Activated CD4-positive, alpha-beta T cell treated with anti-CD3 and anti-CD28 coated beads for 24 hours (primary cell): ENCODE results near the gene OVCA2.

Experiments
- DNase-seq, 2 donors: peaks; one replicate each; pipeline ENCODE4 v3.0.0-alpha.2; 2020; ENCODE audit warnings: low read depth in 2 of 2

Gene OVCA2

GRCh38 chr17:2034157-2034556 is 7.7 kb upstream of the OVCA2 start:
- DNase-seq: no peak

- no peak for DNase-seq
These were observed 6.8 kb upstream of the OVCA2 start for GRCh38 chr17:2034806-2035540.

DNA sequence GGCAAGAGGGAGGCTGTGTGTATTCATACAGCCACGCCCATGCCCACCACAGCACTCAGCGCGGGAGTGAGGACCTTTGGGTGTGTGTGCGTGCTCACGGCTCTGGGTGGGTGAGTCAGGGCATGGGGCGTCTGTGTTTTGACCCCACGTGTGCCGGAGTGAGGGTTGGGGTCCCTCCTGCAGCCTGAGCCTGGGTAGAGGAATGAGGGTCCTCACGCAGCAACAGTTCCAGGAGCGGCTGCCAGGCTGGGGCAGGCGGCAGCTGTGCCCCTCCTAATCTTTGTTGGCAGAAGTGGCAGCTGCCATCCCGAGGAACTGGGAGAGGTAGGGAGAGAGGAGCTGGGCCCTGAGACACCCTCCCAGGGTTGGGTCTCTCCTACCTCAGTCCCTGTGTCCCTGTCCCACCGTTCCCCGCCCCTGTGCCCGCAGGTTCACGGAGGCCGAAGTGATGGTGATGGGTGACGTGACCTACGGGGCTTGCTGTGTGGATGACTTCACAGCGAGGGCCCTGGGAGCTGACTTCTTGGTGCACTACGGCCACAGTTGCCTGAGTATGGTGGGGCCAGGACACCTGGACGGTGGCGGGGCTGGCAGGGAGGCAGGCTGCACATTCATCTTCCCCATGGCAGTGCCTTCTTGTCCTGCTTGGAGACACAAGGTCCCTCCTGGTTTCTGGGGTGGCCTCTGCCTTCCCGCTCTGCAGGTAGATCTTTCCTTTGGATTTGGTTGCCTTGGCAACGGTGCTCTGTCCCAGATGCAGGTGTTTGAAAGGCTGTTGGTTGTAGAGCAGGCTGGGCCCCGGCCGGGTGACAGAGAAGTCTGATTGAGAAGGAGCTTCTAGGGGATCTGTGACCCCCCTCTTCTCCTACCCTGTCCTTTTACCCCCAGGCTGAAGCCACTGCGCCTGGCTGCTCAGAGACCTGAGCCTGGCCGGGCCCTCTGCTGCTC is 6.0 kb upstream of the OVCA2 start:
- DNase-seq: no peak

- DNase-seq: no peak
These were observed 4.7 kb upstream of the OVCA2 start for GRCh38 chr17:2037155-2037554.

- no peak for DNase-seq
These were observed 1.5 kb upstream of the OVCA2 start for GRCh38 chr17:2040219-2040827.

- no peak for DNase-seq
These were observed 771 bp upstream of the OVCA2 start for GRCh38 chr17:2040942-2041560.

DNA sequence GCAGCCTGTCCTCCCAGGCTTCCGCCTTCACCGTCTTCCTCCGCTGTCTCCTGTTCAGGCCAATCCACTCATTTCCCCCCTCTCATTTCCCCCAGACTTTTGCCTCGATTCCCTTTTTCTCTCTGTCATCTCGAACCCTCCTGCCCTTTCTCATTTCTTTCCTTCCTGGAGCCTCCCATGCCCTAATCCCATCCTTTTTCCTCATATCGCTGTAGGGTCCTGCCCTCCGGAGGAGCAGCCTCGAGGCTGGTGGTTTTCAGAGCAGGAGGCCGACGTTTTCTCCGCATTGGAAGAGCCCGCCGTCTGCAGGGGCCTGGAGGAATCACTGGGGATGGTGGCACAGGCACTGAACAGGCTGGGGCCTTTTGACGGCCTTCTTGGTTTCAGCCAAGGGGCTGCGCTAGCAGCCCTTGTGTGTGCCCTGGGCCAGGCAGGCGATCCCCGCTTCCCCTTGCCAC is 597 bp downstream of the OVCA2 start:
- no peak for DNase-seq

- no peak for DNase-seq
These were observed 1.1 kb downstream of the OVCA2 start for GRCh38 chr17:2042933-2043332.

DNA sequence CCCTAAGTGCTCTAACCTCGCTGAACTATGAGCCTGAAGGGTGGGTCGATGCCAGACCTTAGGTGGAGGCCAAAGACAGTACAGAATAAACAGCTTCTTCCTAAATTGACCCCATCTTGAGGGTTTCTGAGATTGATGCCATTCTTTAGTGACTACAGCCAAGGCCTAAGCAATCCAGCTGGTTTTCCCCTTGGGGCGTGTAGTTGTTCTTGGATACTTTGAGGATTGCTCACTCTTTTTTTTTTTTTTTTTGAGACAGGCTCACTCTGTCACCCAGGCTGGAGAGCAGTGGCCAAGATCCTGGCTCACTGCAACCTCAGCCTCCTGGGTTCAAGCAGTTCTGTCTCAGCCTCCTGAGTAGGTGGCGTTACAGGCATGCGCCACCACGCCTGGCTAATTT is 2.0 kb downstream of the OVCA2 start:
- DNase-seq: no peak

- no peak for DNase-seq
These were observed 2.6 kb downstream of the OVCA2 start for GRCh38 chr17:2044263-2044894.

- DNase-seq: no peak
These were observed 5.8 kb downstream of the OVCA2 start for GRCh38 chr17:2047590-2047989.

GRCh38 chr17:2048805-2049204 is 7.0 kb downstream of the OVCA2 start:
- DNase-seq: no peak

- DNase-seq: peak; percentile 80 to 84
These were observed 7.8 kb downstream of the OVCA2 start for GRCh38 chr17:2049333-2050299.

- DNase-seq: peak in 1 of 2 donors; percentile 53
These were observed 8.7 kb downstream of the OVCA2 start for GRCh38 chr17:2050300-2051060.

DNA sequence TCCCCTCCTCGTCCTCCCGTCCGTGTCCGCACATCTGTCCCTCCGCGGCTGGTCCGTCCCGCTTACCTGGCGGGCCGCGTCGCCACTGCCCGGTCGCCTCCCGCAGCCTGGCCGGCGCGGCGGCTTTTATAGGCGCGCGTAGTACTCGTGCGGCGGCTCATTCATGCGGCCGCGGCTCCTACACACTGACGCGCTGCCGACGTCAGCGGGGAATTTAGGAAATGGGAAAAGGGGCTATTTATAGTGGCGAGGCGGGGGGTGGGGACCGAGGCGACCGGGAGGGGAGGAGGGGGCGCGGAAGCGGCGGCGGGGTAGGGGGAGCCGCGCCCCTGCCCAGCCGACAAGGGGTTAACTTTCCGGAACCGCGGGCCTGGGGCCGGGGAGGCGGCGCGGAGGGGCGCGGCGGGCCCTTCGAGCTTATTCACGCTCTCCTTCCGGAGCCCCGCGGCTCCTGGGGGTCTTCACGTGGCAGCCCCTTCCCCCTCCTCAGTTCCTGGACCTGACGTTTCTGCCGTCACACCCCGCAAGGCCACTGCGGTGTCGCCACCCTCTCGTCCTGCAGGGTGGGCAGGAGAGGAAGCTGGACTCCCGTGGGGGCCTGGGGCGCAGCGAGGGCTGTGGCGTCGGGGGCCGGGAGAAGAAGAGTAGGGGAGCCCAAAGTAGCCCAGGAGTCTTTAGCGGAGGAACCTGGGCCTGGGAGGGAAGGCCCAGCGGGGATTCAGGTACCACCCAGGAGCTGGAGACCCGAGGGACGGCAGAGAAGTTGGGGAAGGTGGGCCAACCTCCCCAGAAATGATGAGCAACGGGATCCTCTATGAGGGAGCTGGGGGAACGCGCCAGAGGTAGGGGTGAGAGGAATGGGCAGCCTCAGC is 9.5 kb downstream of the OVCA2 start:
- DNase-seq: no peak

GRCh38 chr17:2051933-2052559 is 10.2 kb downstream of the OVCA2 start:
- no peak for DNase-seq

GRCh38 chr17:2053380-2054261 is 11.8 kb downstream of the OVCA2 start:
- peak; percentile 61 to 75 for DNase-seq
